NCI-H2196 treated with DMSO at 0.1 percent for 48 hours (cell line): ENCODE measurements around the gene MAN1A1.

Experiments used
- DNase-seq: peaks from one replicate; lab custom pipeline; 2025; ENCODE audit not compliant: unreplicated experiment; lab: John Stamatoyannopoulos, UW

Gene MAN1A1

GRCh38 chr6:119326291-119327005, 23.1 kb downstream of the MAN1A1 start:
- no peak for DNase-seq

- no peak for DNase-seq
Measured at GRCh38 chr6:119325559-119326265, 23.8 kb downstream of the MAN1A1 start.

GRCh38 chr6:119324718-119325117, 24.8 kb downstream of the MAN1A1 start:
- DNase-seq: no peak

- no peak for DNase-seq
Measured at GRCh38 chr6:119323931-119324330, 25.6 kb downstream of the MAN1A1 start.

- no peak for DNase-seq
Measured at GRCh38 chr6:119323478-119323877, 26.1 kb downstream of the MAN1A1 start.

GRCh38 chr6:119322715-119323350, 26.7 kb downstream of the MAN1A1 start:
- DNase-seq: no peak

- no peak for DNase-seq
Measured at GRCh38 chr6:119322034-119322433, 27.5 kb downstream of the MAN1A1 start.

GRCh38 chr6:119319694-119320093, 29.9 kb downstream of the MAN1A1 start:
- no peak for DNase-seq

GRCh38 chr6:119318730-119319129, 30.8 kb downstream of the MAN1A1 start:
- DNase-seq: no peak

GRCh38 chr6:119318176-119318575, 31.4 kb downstream of the MAN1A1 start:
- no peak for DNase-seq

GRCh38 chr6:119317007-119317406, 32.6 kb downstream of the MAN1A1 start:
- no peak for DNase-seq

GRCh38 chr6:119314885-119315272, 34.7 kb downstream of the MAN1A1 start:
- DNase-seq: no peak

- no peak for DNase-seq
Measured at GRCh38 chr6:119313937-119314884, 35.4 kb downstream of the MAN1A1 start.

- DNase-seq: no peak
Measured at GRCh38 chr6:119312875-119313338, 36.7 kb downstream of the MAN1A1 start.

- DNase-seq: no peak
Measured at GRCh38 chr6:119312441-119312840, 37.1 kb downstream of the MAN1A1 start.

GRCh38 chr6:119311514-119312142, 37.9 kb downstream of the MAN1A1 start:
- DNase-seq: no peak

GRCh38 chr6:119310486-119311036, 39.0 kb downstream of the MAN1A1 start:
- no peak for DNase-seq

- DNase-seq: no peak
Measured at GRCh38 chr6:119308991-119309657, 40.4 kb downstream of the MAN1A1 start.

- DNase-seq: no peak
Measured at GRCh38 chr6:119308048-119308570, 41.5 kb downstream of the MAN1A1 start.
